ENCODE results near the gene ENSA.

DNA sequence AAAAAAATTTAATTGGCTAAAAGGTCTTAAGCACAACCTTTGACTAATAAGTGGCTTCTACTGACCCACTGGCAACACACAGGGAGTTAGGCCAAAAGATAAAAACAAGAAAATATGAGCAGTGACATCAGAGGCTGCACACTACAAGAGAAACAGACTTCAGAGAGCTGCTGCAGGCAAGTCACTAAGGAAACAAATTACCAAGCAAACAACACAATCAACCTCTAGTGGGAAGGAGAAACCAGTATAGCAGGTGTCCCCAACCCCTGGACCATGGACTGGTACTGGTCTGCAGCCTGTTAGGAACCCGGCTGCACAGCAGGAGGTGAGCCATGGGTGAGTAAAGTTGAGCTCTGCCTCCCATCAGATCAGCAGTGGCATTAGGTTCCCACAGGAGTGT lies 20.8 kb upstream of the ENSA start:
- TF ChIP-seq POLR2A (IDR thresholded peaks at IDR 0.05; ENCODE audit: low read depth), result no peak
- TF ChIP-seq, protein P1, sequence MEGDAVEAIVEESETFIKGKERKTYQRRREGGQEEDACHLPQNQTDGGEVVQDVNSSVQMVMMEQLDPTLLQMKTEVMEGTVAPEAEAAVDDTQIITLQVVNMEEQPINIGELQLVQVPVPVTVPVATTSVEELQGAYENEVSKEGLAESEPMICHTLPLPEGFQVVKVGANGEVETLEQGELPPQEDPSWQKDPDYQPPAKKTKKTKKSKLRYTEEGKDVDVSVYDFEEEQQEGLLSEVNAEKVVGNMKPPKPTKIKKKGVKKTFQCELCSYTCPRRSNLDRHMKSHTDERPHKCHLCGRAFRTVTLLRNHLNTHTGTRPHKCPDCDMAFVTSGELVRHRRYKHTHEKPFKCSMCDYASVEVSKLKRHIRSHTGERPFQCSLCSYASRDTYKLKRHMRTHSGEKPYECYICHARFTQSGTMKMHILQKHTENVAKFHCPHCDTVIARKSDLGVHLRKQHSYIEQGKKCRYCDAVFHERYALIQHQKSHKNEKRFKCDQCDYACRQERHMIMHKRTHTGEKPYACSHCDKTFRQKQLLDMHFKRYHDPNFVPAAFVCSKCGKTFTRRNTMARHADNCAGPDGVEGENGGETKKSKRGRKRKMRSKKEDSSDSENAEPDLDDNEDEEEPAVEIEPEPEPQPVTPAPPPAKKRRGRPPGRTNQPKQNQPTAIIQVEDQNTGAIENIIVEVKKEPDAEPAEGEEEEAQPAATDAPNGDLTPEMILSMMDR (IDR thresholded peaks at IDR 0.05), result no peak

Measured in esophagus muscularis mucosa (tissue), 3 donors.